Esophagus (tissue), 2 donors: ENCODE measurements around the gene GRIK2. TPM values are rescaled to one million over a fixed set of nuclear protein-coding genes. Genes with fewer than 3 reads are reported as not detected.

Source experiments
- H3K27ac ChIP-seq, 2 donors: one replicate each; pipeline ENCODE4 v1.5.1; 2013; ENCODE audit warnings: low read depth in 2 of 2, mild to moderate bottlenecking in 2 of 2, inconsistent platforms in 1 of 2, low read length in 1 of 2, moderate library complexity in 1 of 2
- H3K27me3 ChIP-seq, 2 donors: one replicate each; pipeline ENCODE4 v1.6.1; 2013; ENCODE audit warnings: low read length in 2 of 2, control low read depth in 1 of 2, mild to moderate bottlenecking in 1 of 2; ENCODE audit not compliant: insufficient read depth in 2 of 2, control insufficient read depth in 1 of 2
- H3K36me3 ChIP-seq, 2 donors: one replicate each; pipeline ENCODE4 v1.6.1; 2013; ENCODE audit warnings: low read length in 1 of 2; ENCODE audit not compliant: control insufficient read depth in 2 of 2, insufficient read depth in 2 of 2
- H3K4me1 ChIP-seq, 2 donors: one replicate each; pipeline ENCODE4 v1.6.1; 2013; ENCODE audit warnings: low read length in 1 of 2; ENCODE audit not compliant: control insufficient read depth in 2 of 2, insufficient read depth in 2 of 2
- H3K4me3 ChIP-seq, 2 donors: one replicate each; pipeline ENCODE4 v1.5.1; 2013; ENCODE audit warnings: low read length in 2 of 2, mild to moderate bottlenecking in 2 of 2, low read depth in 1 of 2, moderate library complexity in 1 of 2
- H3K9me3 ChIP-seq, 2 donors: one replicate each; pipeline ENCODE4 v1.6.1; 2013; ENCODE audit warnings: mild to moderate bottlenecking in 2 of 2, low read depth in 1 of 2, low read length in 1 of 2, moderate library complexity in 1 of 2; ENCODE audit not compliant: control insufficient read depth in 2 of 2, insufficient read depth in 1 of 2
- WGBS, 2 donors: extraction: QIAGEN DNeasy Blood & Tissue Kit; methylation state at CpG; one replicate each; pipeline ENCODE4 v1.1.7; 2013; 5-methylcytosine and 5-hydroxymethylcytosine counted together
- polyA plus RNA-seq, 2 donors: library from polyadenylated mRNA; stranded (reverse); fragments of 200-250 nt; gene quantifications; one replicate each; pipeline ENCODE4 v1.2.3, GENCODE V29; 2013
- donor health status: healthy with polysubstance abuse.
- donor health status: Bipolar disorder and iron deficiency.

GRIK2 gene
- polyA plus RNA-seq, 2 donors, result 0.06 to 0.08 TPM

DNA sequence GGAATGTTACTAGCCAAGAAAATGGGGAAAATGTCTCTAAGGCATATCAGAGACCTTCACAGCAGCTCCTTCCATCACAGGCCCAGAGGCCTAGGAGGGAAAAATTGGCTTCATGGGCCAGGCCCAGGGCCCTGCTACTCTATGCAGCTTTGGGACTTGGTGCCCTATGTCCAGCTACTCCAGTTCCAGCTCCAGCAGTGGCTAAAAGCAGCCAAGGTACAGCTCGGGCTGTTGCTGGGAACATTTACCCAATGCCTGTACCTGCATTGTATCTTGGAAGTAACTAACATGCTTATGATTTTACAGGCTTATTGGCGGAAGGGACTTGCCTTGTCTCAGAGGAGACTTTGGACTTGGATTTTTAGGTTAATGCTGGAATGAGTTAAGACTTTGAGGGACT lies 390.6 kb downstream of the GRIK2 start:
- Histone ChIP-seq H3K9me3 (no peaks in the 10 kb centered on the region), H3K27me3 (no peaks in the 10 kb centered on the region), H3K4me3 (no peak overlapping the region), H3K36me3 (no peaks in the 10 kb centered on the region), H3K4me1 (no peaks in the 10 kb centered on the region), H3K27ac (no peak overlapping the region)
- WGBS, 2 donors, result 82 to 88% methylated on average over 2 of the region's 2 CpGs

DNA sequence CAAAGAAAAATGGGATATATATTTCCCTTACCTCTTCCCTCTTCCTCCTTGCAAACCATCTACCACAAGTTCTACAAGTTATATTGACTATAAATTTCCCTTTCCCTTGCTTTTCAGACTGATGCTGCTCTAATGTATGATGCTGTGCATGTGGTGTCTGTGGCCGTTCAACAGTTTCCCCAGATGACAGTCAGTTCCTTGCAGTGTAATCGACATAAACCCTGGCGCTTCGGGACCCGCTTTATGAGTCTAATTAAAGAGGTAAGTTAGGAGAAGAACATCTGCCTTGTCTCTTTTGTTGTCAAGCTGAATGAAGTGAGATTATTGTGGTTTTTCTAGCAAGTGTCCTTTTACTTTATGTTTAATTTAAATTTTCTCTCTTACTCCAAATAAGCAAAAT lies 406.0 kb downstream of the GRIK2 start:
- Histone ChIP-seq H3K4me3 (no peak overlapping the region), H3K9me3 (no peaks in the 10 kb centered on the region), H3K27ac (no peak overlapping the region), H3K27me3 (no peaks in the 10 kb centered on the region), H3K4me1 (no peaks in the 10 kb centered on the region), H3K36me3 (no peaks in the 10 kb centered on the region)
- WGBS, 2 donors, result 90 to 91% methylated on average over 5 of the region's 5 CpGs

DNA sequence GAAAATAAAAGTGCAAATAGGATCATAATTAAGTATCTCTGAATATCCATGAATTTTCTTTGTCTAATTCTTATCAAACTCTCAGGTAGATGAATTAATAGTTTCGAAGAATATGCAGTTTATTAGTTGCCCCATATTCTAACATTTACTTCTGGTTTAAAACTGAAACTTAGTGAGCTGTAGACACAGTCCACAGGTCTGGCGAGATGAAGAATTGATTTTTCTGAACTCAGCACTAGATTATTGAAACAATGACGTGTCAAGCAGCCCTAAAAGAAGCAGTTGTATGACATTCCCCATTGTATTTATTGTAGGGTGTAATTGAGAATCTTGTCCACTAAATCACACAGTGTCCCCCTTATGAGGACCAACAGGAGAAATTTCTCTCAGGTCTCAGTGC lies 407.1 kb downstream of the GRIK2 start:
- Histone ChIP-seq H3K9me3 (no peaks in the 10 kb centered on the region), H3K4me3 (no peak overlapping the region), H3K27ac (no peak overlapping the region), H3K4me1 (no peaks in the 10 kb centered on the region), H3K27me3 (no peaks in the 10 kb centered on the region), H3K36me3 (no peaks in the 10 kb centered on the region)
- WGBS, 2 donors, result 64 to 77% methylated on average over 3 of the region's 3 CpGs

DNA sequence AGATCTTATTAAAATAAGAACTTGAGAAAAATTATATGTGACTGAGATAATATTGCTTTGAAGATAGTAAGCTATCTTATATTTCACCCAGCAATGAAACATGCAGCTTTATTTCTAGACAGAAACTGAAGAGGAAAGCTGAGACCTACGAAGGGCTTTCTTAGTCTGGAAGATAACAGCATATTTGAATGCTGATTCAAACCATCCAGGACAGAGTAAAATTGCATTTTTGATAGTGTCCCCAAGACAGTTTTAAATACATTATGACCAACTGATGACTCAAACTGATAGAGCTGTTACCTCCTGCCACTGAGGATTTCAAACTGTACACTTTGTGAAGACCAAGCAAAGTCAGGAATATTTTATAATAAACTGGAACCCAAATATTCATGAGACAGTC lies 409.6 kb downstream of the GRIK2 start:
- H3K9me3 ChIP-seq, result no peaks in the 10 kb centered on the region
- no peak overlapping the region for H3K27ac ChIP-seq
- WGBS, 2 donors, result 60 to 83% methylated on average over 1 of the region's 1 CpG

DNA sequence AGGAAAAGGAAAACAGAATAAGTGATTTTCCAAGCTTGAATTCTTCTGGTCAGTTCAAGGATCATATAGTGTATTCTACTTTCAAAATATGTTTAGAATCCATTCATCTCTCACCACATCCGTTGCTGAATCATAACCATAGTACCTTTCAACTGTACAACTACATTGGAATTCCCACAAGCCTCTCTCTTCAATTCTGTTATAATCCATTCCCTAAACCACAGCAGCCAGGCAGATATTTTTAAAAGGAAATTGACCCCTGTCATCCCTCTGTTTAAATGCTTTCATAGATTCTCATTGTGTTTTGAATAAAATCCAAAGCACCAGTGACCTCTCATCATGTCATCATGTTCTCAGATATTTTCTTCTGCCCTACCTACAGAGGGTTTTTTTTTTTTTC lies 412.7 kb downstream of the GRIK2 start:
- no peak overlapping the region for H3K4me3 ChIP-seq
- H3K27ac ChIP-seq, result no peak overlapping the region
- no peaks in the 10 kb centered on the region for H3K9me3 ChIP-seq
- 74 to 77% methylated on average over 1 of the region's 1 CpG for WGBS, 2 donors
- no peaks in the 10 kb centered on the region for H3K27me3 ChIP-seq
- no peaks in the 10 kb centered on the region for H3K36me3 ChIP-seq
- no peaks in the 10 kb centered on the region for H3K4me1 ChIP-seq

More for the DNA sequence above, 409.6 kb downstream of the GRIK2 start:
- no peaks in the 10 kb centered on the region for H3K27me3 ChIP-seq
- H3K4me1 ChIP-seq, result no peaks in the 10 kb centered on the region
- no peak overlapping the region for H3K4me3 ChIP-seq
- H3K36me3 ChIP-seq, result no peaks in the 10 kb centered on the region

DNA sequence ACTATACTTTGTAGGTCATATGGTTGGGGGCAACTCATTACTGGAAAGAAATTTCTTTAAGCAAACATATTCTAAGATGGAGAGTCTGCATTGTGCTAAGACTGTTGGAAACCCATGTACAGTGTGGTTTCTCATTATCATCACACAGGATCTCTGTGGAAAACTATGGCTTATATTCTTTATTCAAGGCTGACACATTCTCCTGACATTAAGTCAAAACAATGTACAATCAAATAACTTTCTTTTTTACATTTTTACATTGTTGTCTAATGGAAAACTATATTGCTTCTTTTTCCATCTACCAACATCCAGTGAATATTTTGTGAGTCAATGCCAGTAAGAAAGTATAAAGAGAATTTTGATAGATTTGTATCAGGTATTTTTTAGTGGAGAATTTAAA lies 417.6 kb downstream of the GRIK2 start:
- H3K9me3 ChIP-seq, result no peaks in the 10 kb centered on the region
- no peaks in the 10 kb centered on the region for H3K36me3 ChIP-seq
- no peaks in the 10 kb centered on the region for H3K27me3 ChIP-seq
- no peaks in the 10 kb centered on the region for H3K4me1 ChIP-seq
- no peak overlapping the region for H3K4me3 ChIP-seq
- H3K27ac ChIP-seq, result no peak overlapping the region

DNA sequence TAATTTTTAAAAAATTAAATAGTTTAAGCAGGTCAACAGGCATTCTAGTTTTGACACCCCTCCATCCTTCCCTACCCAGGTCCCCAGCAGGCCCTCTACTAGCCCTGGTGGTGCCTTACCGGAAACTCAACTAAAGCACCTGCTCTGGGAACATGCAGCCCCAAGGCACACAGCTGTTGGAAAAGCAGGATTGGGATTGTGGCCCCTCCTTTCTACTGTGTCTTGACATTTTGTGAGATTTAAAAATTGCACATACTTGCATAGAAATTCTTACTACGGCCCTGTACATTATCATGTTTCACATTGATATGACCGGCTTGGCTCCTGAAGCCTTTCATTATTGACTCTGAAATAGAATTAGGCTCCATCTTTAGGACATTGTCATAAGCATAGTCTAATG lies 423.2 kb downstream of the GRIK2 start:
- H3K4me1 ChIP-seq, result no peaks in the 10 kb centered on the region
- H3K27ac ChIP-seq, result no peak overlapping the region
- WGBS, 2 donors, result 91 to 94% methylated on average over 3 of the region's 3 CpGs
- H3K9me3 ChIP-seq, result no peaks in the 10 kb centered on the region
- no peak overlapping the region for H3K4me3 ChIP-seq
- H3K27me3 ChIP-seq, result no peaks in the 10 kb centered on the region
- no peaks in the 10 kb centered on the region for H3K36me3 ChIP-seq

DNA sequence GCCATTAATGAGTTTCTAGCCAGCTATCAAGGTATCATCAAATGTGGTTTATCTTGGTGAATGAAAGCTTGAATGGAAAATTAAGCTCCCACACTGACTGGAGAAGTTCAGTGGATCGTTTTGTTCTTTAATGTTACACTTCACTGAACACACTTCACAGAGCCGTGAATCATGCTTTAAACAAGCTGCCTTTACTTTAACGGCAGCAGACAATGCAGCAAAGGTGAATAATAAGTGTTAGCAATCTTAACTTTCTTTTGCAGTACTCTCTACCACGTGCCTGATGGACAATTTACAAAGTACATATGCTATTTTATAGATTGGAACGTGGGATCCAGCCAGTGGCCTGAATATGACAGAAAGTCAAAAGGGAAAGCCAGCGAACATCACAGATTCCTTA lies 424.5 kb downstream of the GRIK2 start:
- Histone ChIP-seq H3K4me3 (no peak overlapping the region), H3K9me3 (no peaks in the 10 kb centered on the region), H3K27ac (no peak overlapping the region), H3K4me1 (no peaks in the 10 kb centered on the region), H3K36me3 (no peaks in the 10 kb centered on the region), H3K27me3 (no peaks in the 10 kb centered on the region)
- 47 to 63% methylated on average over 6 of the region's 6 CpGs for WGBS, 2 donors

DNA sequence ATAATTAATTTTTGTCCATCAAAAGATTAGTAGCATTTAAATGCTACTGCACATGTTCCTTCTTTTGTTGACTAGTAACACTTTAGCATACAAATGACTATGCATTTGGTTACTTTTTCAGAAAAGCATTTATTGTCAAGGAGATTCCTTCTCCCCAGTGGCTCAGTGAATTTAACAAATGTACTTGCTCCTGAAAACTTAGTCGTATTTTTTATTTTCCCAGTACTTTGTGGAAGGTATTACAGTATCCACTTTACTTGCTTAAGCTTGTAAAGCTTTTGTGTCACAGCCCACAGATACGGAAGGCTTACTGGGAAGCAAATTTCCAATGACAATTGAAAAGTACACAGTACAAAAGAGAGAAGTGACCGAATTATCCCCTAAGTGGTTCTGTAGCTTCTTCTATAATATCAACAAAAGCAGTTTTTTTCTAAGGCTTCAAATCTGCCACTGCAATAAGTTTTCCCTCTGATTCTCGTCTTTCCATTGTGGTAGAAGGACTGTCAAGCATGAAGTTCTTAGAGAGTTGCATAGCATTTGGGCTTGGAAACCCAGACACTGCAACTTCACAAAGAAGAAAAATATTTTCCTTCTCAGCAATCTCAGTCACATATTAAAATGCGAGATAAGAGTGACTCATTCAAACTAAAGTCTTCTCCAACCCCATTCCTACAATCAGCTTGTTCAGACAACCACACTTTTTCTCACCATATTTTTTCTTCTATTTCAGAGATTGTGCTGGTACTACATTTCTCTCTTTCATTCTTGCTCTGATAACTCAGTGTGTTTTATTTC lies 431.2 kb downstream of the GRIK2 start:
- Histone ChIP-seq H3K4me3 (no peak overlapping the region), H3K4me1 (no peaks in the 10 kb centered on the region), H3K36me3 (no peaks in the 10 kb centered on the region), H3K27me3 (no peaks in the 10 kb centered on the region), H3K27ac (no peak overlapping the region), H3K9me3 (no peaks in the 10 kb centered on the region)
- 60 to 70% methylated on average over 5 of the region's 5 CpGs for WGBS, 2 donors

DNA sequence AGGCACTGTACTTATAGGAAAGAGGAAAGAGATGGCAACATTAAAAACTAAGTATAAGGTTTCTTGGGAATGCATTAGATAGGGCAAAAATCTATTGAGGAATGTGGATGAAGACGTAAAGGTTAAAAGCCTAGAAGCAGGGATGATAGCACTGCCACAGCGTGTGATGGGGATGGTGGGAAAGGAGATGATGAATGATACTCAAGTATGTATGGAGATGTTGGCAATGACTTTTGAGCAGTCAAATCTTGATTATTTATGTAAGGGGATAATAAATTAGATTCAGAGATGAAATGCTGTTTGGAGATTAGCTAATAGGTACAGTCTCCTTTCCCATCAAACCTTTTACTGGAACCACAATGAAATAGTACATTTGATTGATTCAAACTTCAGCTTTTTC lies 432.8 kb downstream of the GRIK2 start:
- no peaks in the 10 kb centered on the region for H3K27me3 ChIP-seq
- no peak overlapping the region for H3K4me3 ChIP-seq
- 86 to 88% methylated on average over 2 of the region's 2 CpGs for WGBS, 2 donors
- H3K36me3 ChIP-seq, result no peaks in the 10 kb centered on the region
- H3K9me3 ChIP-seq, result no peaks in the 10 kb centered on the region
- no peak overlapping the region for H3K27ac ChIP-seq
- H3K4me1 ChIP-seq, result no peaks in the 10 kb centered on the region
